ENCODE measurements around the gene ELN.

Gene ELN

DNA sequence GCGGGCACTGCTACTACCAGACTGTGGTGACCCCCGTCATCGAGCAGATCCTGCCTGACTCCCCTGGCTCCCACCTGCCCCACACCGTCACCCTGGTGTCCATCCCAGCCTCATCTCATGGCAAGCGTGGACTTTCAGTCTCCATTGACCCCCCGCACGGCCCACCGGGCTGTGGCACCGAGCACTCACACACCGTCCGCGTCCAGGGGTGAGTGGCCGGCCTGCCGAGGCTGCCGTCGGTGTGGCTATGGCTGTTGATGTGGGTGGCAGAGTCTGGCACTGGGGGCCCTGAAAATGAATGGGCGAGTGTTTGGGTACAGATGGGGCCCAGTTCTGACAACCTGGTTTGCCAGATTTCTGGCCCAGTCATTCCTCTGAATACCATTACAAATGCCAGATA, 71.1 kb downstream of the ELN start:
- DNase-seq (ENCODE audit: low read depth): no peak
- H3K4me3 ChIP-seq (ENCODE audit: low read depth, low read length): no peak overlapping the region
- TF ChIP-seq POLR2A (IDR thresholded peaks at IDR 0.05; ENCODE audit: extremely low read depth, insufficient read length) (no peak), MYC (IDR thresholded peaks at IDR 0.05; ENCODE audit: low read depth, low read length) (no peak)
- TF ChIP-seq, protein P1, sequence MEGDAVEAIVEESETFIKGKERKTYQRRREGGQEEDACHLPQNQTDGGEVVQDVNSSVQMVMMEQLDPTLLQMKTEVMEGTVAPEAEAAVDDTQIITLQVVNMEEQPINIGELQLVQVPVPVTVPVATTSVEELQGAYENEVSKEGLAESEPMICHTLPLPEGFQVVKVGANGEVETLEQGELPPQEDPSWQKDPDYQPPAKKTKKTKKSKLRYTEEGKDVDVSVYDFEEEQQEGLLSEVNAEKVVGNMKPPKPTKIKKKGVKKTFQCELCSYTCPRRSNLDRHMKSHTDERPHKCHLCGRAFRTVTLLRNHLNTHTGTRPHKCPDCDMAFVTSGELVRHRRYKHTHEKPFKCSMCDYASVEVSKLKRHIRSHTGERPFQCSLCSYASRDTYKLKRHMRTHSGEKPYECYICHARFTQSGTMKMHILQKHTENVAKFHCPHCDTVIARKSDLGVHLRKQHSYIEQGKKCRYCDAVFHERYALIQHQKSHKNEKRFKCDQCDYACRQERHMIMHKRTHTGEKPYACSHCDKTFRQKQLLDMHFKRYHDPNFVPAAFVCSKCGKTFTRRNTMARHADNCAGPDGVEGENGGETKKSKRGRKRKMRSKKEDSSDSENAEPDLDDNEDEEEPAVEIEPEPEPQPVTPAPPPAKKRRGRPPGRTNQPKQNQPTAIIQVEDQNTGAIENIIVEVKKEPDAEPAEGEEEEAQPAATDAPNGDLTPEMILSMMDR (IDR thresholded peaks at IDR 0.05; ENCODE audit: low read depth, low read length): no peak

DNA sequence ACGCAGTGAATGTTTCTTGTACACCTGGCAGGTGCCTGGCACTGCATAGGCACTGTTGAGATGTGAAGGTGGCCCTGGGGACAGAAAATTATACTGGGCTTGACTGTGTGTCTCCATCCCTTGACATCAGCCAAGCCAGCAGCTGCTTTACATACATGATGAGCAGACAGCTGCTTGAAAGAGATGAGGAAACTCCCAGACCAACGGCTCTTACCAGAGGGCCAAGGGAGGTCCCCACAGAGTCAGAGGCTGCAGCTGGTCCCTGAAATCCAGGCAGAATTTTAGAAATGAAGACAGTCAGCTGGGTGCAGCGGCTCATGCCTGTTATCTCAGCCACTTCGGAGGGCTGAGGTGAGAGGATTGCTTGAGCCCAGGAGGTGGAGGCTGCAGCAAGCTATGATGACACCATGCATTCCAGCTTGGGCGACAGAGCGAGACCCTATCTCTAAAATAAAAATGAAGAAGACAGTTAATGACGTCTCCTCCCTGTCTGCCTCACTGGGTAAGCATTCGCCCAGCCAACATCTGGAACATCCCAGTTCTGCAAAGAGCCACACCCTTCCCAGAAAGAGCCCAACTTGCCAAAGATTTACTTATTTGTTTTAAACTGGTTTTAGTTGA, 73.2 kb downstream of the ELN start:
- TF ChIP-seq, protein P1 (IDR thresholded peaks at IDR 0.05; ENCODE audit: low read depth, low read length): no peak
- TF ChIP-seq POLR2A (IDR thresholded peaks at IDR 0.05; ENCODE audit: extremely low read depth, insufficient read length) (no peak), MYC (IDR thresholded peaks at IDR 0.05; ENCODE audit: low read depth, low read length) (no peak)
- TF ChIP-seq, protein P2, sequence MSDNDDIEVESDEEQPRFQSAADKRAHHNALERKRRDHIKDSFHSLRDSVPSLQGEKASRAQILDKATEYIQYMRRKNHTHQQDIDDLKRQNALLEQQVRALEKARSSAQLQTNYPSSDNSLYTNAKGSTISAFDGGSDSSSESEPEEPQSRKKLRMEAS (IDR thresholded peaks at IDR 0.05; ENCODE audit: low read depth, low read length): no peak
- H3K4me3 ChIP-seq (ENCODE audit: low read depth, low read length): no peak overlapping the region

GRCh38 chr7:74103219-74103772, 75.3 kb downstream of the ELN start:
- TF ChIP-seq, protein P2 (IDR thresholded peaks at IDR 0.05; ENCODE audit: low read depth, low read length): no peak
- TF ChIP-seq POLR2A (IDR thresholded peaks at IDR 0.05; ENCODE audit: extremely low read depth, insufficient read length) (no peak), MYC (IDR thresholded peaks at IDR 0.05; ENCODE audit: low read depth, low read length) (no peak)
- TF ChIP-seq, protein P1 (IDR thresholded peaks at IDR 0.05; ENCODE audit: low read depth, low read length): no peak
- no peak overlapping the region for H3K4me3 ChIP-seq (ENCODE audit: low read depth, low read length)
- DNase-seq (ENCODE audit: low read depth): no peak

More for the DNA sequence above, 73.2 kb downstream of the ELN start:
- DNase-seq (ENCODE audit: low read depth): no peak

DNA sequence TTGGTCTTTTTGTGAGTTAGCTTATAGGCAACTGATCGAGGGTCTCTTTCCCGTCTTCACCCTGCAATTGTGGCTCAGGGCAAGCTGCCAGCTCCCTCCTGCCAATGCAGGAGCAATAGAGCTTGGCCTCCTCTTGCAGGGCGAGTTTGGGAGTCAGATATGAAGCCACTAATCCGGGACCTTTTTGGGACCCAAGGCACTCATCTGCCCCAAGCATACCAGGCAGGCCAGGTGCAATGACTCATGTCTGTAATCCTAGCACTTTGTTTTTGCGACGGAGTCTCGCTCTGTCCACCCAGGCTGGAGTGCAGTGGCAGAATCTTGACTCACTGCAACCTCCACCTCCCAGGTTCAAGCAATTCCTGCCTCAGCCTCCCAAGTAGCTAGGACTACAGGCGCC, 76.7 kb downstream of the ELN start:
- TF ChIP-seq, protein P2 (IDR thresholded peaks at IDR 0.05; ENCODE audit: low read depth, low read length): no peak
- TF ChIP-seq, protein P1 (IDR thresholded peaks at IDR 0.05; ENCODE audit: low read depth, low read length): no peak
- TF ChIP-seq MYC (IDR thresholded peaks at IDR 0.05; ENCODE audit: low read depth, low read length): no peak
- no peak for TF ChIP-seq POLR2A (IDR thresholded peaks at IDR 0.05; ENCODE audit: extremely low read depth, insufficient read length)
- H3K4me3 ChIP-seq (ENCODE audit: low read depth, low read length): no peak overlapping the region
- DNase-seq (ENCODE audit: low read depth): no peak

GRCh38 chr7:74105992-74106391, 78.0 kb downstream of the ELN start:
- no peak for TF ChIP-seq POLR2A (IDR thresholded peaks at IDR 0.05; ENCODE audit: extremely low read depth, insufficient read length)
- TF ChIP-seq, protein P2 (IDR thresholded peaks at IDR 0.05; ENCODE audit: low read depth, low read length): no peak
- TF ChIP-seq, protein P1 (IDR thresholded peaks at IDR 0.05; ENCODE audit: low read depth, low read length): no peak
- no peak for TF ChIP-seq MYC (IDR thresholded peaks at IDR 0.05; ENCODE audit: low read depth, low read length)
- DNase-seq (ENCODE audit: low read depth): no peak
- no peak overlapping the region for H3K4me3 ChIP-seq (ENCODE audit: low read depth, low read length)
